Liver (tissue), 9 donors: ENCODE data around the gene SLC35D3. TPM values are rescaled to one million over a fixed set of nuclear protein-coding genes. Genes with fewer than 3 reads are reported as not detected.
A peak's percentile ranks its signal among the peaks of the same experiment; 100 is the strongest.

Experiments used
- DNase-seq: peaks from one replicate; pipeline ENCODE4 v3.0.0-alpha.2; 2017; ENCODE audit warnings: low spot score
- H3K27ac ChIP-seq, 2 donors: one replicate each; pipeline ENCODE4 v1.7.0; 2013; ENCODE audit warnings: inconsistent platforms in 2 of 2, low read length in 2 of 2, control low read depth in 1 of 2, low read depth in 1 of 2, mild to moderate bottlenecking in 1 of 2
- H3K27me3 ChIP-seq, 4 donors: one replicate each; pipeline versions ENCODE4 v1.6.1 to v1.7.0; 2013; ENCODE audit warnings: low read length in 3 of 4, inconsistent platforms in 1 of 4, mild to moderate bottlenecking in 1 of 4, moderate library complexity in 1 of 4; ENCODE audit not compliant: control insufficient read depth in 4 of 4, insufficient read depth in 4 of 4
- H3K36me3 ChIP-seq, 4 donors: one replicate each; pipeline versions ENCODE4 v1.6.1 to v1.7.0; 2013; ENCODE audit warnings: low read length in 3 of 4, mild to moderate bottlenecking in 3 of 4, low read depth in 1 of 4, moderate library complexity in 1 of 4; ENCODE audit not compliant: control insufficient read depth in 4 of 4, insufficient read depth in 3 of 4
- H3K4me1 ChIP-seq, 4 donors: one replicate each; pipeline versions ENCODE4 v1.6.1 to v1.7.0; 2013; ENCODE audit warnings: low read length in 3 of 4, mild to moderate bottlenecking in 3 of 4, moderate library complexity in 1 of 4; ENCODE audit not compliant: control insufficient read depth in 4 of 4, insufficient read depth in 4 of 4
- H3K4me3 ChIP-seq, 3 donors: one replicate each; pipeline versions ENCODE4 v1.6.1 to v1.7.0; 2013; ENCODE audit warnings: low read length in 3 of 3, control low read depth in 1 of 3, low read depth in 1 of 3, mild to moderate bottlenecking in 1 of 3
- H3K9ac ChIP-seq, 2 donors: one replicate each; pipeline ENCODE4 v1.7.0; 2013; ENCODE audit warnings: low read length in 2 of 2, mild to moderate bottlenecking in 2 of 2, moderate library complexity in 2 of 2, control low read depth in 1 of 2, low read depth in 1 of 2
- H3K9me3 ChIP-seq, 4 donors: one replicate each; pipeline versions ENCODE4 v1.6.1 to v1.7.0; 2013; ENCODE audit warnings: low read length in 3 of 4; ENCODE audit not compliant: control insufficient read depth in 4 of 4
- EGR1 ChIP-seq, 2 donors: IDR thresholded peaks; 2 replicates each; pipeline ENCODE4 v1.6.1; 2016 to 2018; ENCODE audit warnings: antibody characterized with exemption in 2 of 2, low read depth in 2 of 2
- FOXA1 ChIP-seq: IDR thresholded peaks from 2 replicates; pipeline ENCODE4 v1.6.1; 2016; ENCODE audit warnings: antibody characterized with exemption
- FOXA2 ChIP-seq: IDR thresholded peaks from 2 replicates; pipeline ENCODE4 v1.6.1; 2016; ENCODE audit warnings: antibody characterized with exemption
- GABPA ChIP-seq, 2 donors: IDR thresholded peaks in 1 of 2; conservative IDR thresholded peaks in 1 of 2; 2 replicates each; pipeline ENCODE4 v1.6.1; 2016; ENCODE audit warnings: antibody characterized with exemption in 2 of 2, mild to moderate bottlenecking in 1 of 2, moderate library complexity in 1 of 2
- HNF4A ChIP-seq, 2 donors: conservative IDR thresholded peaks; 2 replicates each; pipeline ENCODE4 v1.6.1; 2016; ENCODE audit warnings: antibody characterized with exemption in 2 of 2, mild to moderate bottlenecking in 2 of 2
- HNF4G ChIP-seq: IDR thresholded peaks from 2 replicates; pipeline ENCODE4 v1.6.1; 2016; ENCODE audit warnings: antibody characterized with exemption
- JUND ChIP-seq, 2 donors: IDR thresholded peaks; 2 replicates each; pipeline ENCODE4 v1.6.1; 2016; ENCODE audit warnings: antibody characterized with exemption in 2 of 2
- NR2F2 ChIP-seq: IDR thresholded peaks from 2 replicates; pipeline ENCODE4 v1.6.1; 2016; ENCODE audit warnings: antibody characterized with exemption
- RAD21 ChIP-seq, 2 donors: IDR thresholded peaks; 2 replicates each; pipeline ENCODE4 v1.6.1; 2016; ENCODE audit warnings: antibody characterized with exemption in 2 of 2, mild to moderate bottlenecking in 2 of 2
- RXRA ChIP-seq, 2 donors: IDR thresholded peaks; 2 replicates each; pipeline ENCODE4 v1.6.1; 2017 to 2018; ENCODE audit warnings: antibody characterized with exemption in 2 of 2, mild to moderate bottlenecking in 1 of 2
- SP1 ChIP-seq: IDR thresholded peaks from 2 replicates; pipeline ENCODE4 v1.6.1; 2018; ENCODE audit warnings: antibody characterized with exemption, mild to moderate bottlenecking
- TAF1 ChIP-seq: conservative IDR thresholded peaks from 2 replicates; pipeline ENCODE4 v1.6.1; 2016; ENCODE audit warnings: antibody characterized with exemption, mild to moderate bottlenecking
- YY1 ChIP-seq: IDR thresholded peaks from 2 replicates; pipeline ENCODE4 v1.6.1; 2016; ENCODE audit warnings: antibody characterized with exemption, mild to moderate bottlenecking
- WGBS: extraction: QIAGEN DNeasy Blood & Tissue Kit; methylation state at CpG from one replicate; pipeline ENCODE4 v1.1.7; 2013; 5-methylcytosine and 5-hydroxymethylcytosine counted together
- polyA plus RNA-seq, 2 donors: library from polyadenylated mRNA; stranded (reverse) in 1 of 2; unstranded in 1 of 2; fragments of 200-250 nt in 1 of 2; fragments of >200 nt in 1 of 2; fragmentation: Nextera tagmentation in 1 of 2; extraction: Ambion mirVana in 1 of 2; gene quantifications; one replicate each; pipeline versions ENCODE4 v1.2.1 to v1.2.3, GENCODE V29; 2013 to 2015
- total RNA-seq, 2 donors: library from RNA; depleted of rRNA; stranded (reverse); fragments of >200 nt; gene quantifications; one replicate each; pipeline ENCODE4 v1.2.3, GENCODE V29; 2014
- TF ChIP-seq, protein P1 (sequence below): IDR thresholded peaks from 2 replicates; pipeline ENCODE4 v1.6.1; 2016; ENCODE audit warnings: antibody characterized with exemption, mild to moderate bottlenecking
- TF ChIP-seq, protein P2 (sequence below): IDR thresholded peaks from 2 replicates; pipeline ENCODE4 v1.6.1; 2016; ENCODE audit warnings: antibody characterized with exemption
- TF ChIP-seq, protein P3 (sequence below): fragments of 150-350 bp; IDR thresholded peaks from 2 replicates; pipeline ENCODE4 v1.5.1; 2017; ENCODE audit warnings: improper control_type of control experiment, low read depth, low read length; ENCODE audit not compliant: missing input control
- TF ChIP-seq, protein P4 (sequence below): IDR thresholded peaks from 2 replicates; pipeline ENCODE4 v1.6.1; 2016; ENCODE audit warnings: antibody characterized with exemption
- TF ChIP-seq, protein P5 (sequence below): IDR thresholded peaks from 2 replicates; pipeline ENCODE4 v1.6.1; 2016; ENCODE audit warnings: antibody characterized with exemption
- donor health status: healthy.
- donor health status: healthy.
- donor health status: healthy.
- donor health status: healthy.
- donor health status: healthy.

Gene SLC35D3
- total and polyA plus RNA-seq, 4 donors, result 0.56 TPM; not detected in 3

DNA sequence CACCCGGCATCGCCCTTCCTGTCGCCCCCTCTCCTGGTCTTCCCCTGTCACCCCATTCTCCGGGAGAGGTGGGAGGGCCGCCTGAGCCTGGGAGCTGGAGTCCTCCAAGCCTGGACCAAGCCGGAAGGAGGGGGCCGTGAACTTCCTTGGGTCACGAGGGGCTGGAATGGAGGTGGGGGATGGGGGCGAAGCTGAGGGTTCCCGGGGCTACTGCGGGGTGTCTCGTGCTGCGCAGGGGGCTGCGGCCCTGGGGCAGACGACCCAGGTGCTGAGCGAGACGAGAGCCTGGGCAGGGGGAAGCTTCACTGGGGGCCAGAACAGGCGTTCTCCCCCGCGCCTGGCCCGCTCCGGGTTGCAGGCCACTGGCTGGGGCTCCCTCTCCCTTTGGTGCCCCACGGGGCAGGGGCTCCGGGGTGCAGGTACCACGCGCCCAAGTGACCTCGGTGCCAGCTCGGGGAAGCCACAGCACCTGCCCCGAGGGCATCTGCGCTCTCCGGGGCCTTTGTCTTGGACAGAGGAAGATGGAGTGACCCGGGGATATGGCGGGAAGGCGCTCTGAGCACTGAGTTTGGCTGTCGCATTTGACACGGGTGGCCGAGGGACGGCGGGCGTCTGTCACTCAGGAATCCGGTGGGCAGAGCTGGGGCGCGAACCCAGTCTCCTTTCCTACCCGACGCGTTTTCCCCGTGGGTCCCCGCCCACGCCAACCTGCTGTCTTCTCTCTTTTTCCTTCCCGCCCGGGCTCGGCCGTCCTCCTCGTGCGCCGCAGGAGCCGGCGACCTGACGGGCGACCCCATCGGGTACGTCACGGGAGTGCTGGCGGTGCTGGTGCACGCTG is 1.2 kb downstream of the SLC35D3 start:
- no peak for TF ChIP-seq EGR1 (IDR thresholded peaks at IDR 0.05; ENCODE audit: low read depth in 2 of 2)
- TF ChIP-seq SP1, result no peak
- TF ChIP-seq, protein P1, sequence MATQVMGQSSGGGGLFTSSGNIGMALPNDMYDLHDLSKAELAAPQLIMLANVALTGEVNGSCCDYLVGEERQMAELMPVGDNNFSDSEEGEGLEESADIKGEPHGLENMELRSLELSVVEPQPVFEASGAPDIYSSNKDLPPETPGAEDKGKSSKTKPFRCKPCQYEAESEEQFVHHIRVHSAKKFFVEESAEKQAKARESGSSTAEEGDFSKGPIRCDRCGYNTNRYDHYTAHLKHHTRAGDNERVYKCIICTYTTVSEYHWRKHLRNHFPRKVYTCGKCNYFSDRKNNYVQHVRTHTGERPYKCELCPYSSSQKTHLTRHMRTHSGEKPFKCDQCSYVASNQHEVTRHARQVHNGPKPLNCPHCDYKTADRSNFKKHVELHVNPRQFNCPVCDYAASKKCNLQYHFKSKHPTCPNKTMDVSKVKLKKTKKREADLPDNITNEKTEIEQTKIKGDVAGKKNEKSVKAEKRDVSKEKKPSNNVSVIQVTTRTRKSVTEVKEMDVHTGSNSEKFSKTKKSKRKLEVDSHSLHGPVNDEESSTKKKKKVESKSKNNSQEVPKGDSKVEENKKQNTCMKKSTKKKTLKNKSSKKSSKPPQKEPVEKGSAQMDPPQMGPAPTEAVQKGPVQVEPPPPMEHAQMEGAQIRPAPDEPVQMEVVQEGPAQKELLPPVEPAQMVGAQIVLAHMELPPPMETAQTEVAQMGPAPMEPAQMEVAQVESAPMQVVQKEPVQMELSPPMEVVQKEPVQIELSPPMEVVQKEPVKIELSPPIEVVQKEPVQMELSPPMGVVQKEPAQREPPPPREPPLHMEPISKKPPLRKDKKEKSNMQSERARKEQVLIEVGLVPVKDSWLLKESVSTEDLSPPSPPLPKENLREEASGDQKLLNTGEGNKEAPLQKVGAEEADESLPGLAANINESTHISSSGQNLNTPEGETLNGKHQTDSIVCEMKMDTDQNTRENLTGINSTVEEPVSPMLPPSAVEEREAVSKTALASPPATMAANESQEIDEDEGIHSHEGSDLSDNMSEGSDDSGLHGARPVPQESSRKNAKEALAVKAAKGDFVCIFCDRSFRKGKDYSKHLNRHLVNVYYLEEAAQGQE, result no peak
- no peak for TF ChIP-seq FOXA2
- TF ChIP-seq, protein P2, sequence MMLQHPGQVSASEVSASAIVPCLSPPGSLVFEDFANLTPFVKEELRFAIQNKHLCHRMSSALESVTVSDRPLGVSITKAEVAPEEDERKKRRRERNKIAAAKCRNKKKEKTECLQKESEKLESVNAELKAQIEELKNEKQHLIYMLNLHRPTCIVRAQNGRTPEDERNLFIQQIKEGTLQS, result no peak
- no peak for TF ChIP-seq HNF4A (conservative IDR thresholded peaks at IDR 0.05)
- TF ChIP-seq GABPA (IDR thresholded peaks at IDR 0.05 in 1 of 2, conservative IDR thresholded peaks at IDR 0.05 in 1 of 2), result no peak
- TF ChIP-seq TAF1, result no peak
- TF ChIP-seq, protein P3, sequence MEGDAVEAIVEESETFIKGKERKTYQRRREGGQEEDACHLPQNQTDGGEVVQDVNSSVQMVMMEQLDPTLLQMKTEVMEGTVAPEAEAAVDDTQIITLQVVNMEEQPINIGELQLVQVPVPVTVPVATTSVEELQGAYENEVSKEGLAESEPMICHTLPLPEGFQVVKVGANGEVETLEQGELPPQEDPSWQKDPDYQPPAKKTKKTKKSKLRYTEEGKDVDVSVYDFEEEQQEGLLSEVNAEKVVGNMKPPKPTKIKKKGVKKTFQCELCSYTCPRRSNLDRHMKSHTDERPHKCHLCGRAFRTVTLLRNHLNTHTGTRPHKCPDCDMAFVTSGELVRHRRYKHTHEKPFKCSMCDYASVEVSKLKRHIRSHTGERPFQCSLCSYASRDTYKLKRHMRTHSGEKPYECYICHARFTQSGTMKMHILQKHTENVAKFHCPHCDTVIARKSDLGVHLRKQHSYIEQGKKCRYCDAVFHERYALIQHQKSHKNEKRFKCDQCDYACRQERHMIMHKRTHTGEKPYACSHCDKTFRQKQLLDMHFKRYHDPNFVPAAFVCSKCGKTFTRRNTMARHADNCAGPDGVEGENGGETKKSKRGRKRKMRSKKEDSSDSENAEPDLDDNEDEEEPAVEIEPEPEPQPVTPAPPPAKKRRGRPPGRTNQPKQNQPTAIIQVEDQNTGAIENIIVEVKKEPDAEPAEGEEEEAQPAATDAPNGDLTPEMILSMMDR, result no peak
- no peak for TF ChIP-seq FOXA1
- TF ChIP-seq, protein P4, sequence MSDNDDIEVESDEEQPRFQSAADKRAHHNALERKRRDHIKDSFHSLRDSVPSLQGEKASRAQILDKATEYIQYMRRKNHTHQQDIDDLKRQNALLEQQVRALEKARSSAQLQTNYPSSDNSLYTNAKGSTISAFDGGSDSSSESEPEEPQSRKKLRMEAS, result no peak
- TF ChIP-seq, protein P5, sequence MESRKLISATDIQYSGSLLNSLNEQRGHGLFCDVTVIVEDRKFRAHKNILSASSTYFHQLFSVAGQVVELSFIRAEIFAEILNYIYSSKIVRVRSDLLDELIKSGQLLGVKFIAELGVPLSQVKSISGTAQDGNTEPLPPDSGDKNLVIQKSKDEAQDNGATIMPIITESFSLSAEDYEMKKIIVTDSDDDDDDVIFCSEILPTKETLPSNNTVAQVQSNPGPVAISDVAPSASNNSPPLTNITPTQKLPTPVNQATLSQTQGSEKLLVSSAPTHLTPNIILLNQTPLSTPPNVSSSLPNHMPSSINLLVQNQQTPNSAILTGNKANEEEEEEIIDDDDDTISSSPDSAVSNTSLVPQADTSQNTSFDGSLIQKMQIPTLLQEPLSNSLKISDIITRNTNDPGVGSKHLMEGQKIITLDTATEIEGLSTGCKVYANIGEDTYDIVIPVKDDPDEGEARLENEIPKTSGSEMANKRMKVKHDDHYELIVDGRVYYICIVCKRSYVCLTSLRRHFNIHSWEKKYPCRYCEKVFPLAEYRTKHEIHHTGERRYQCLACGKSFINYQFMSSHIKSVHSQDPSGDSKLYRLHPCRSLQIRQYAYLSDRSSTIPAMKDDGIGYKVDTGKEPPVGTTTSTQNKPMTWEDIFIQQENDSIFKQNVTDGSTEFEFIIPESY, result no peak
- no peak for TF ChIP-seq JUND (IDR thresholded peaks at IDR 0.05)
- no peak for TF ChIP-seq HNF4G
- no peak for TF ChIP-seq RXRA (IDR thresholded peaks at IDR 0.05)
- no peak for TF ChIP-seq NR2F2
- no peak for TF ChIP-seq RAD21 (IDR thresholded peaks at IDR 0.05)
- TF ChIP-seq YY1, result no peak
- no peak overlapping the region for H3K9ac ChIP-seq
- peaks cover 3 to 13% (median 9%) of the 10 kb centered on the region in 4 donors for H3K27me3 ChIP-seq
- peak overlapping the region in 1 of 3 donors; percentile 56 for H3K4me3 ChIP-seq
- WGBS, result 9% methylated on average over 65 of the region's 65 CpGs
- H3K4me1 ChIP-seq, result peaks cover 25 to 30% (median 25%) of the 10 kb centered on the region in 4 donors
- H3K36me3 ChIP-seq, result no peaks in the 10 kb centered on the region
- no peaks in the 10 kb centered on the region for H3K9me3 ChIP-seq
- DNase-seq, result no peak
- H3K27ac ChIP-seq, result no peak overlapping the region
